Neural progenitor cell (in vitro differentiated cells): Measurements from ENCODE around the gene HMGB4. TPM values are rescaled to one million over a fixed set of nuclear protein-coding genes. Genes with fewer than 3 reads are reported as not detected.

ENCODE experiments used
- DNase-seq: peaks from one replicate; pipeline ENCODE4 v3.0.0-alpha.2; 2016; ENCODE audit warnings: low spot score
- H2AFZ ChIP-seq: fragments of 200-600 bp; sonication (generic); replicated peaks from 2 replicates; pipeline ENCODE4 v1.6.1; 2016; ENCODE audit warnings: antibody characterized with exemption
- H3F3A ChIP-seq: fragments of 200-600 bp; sonication (generic); 2 replicates; pipeline ENCODE4 v1.6.1; 2016; ENCODE audit warnings: antibody characterized with exemption, low read depth
- H3K27ac ChIP-seq: fragments of 200-600 bp; sonication (generic); 2 replicates; pipeline ENCODE4 v1.5.1; 2016; ENCODE audit warnings: mild to moderate bottlenecking
- H3K27me3 ChIP-seq: fragments of 200-600 bp; sonication (generic); 2 replicates; pipeline ENCODE4 v1.6.1; 2016; ENCODE audit warnings: mild to moderate bottlenecking, moderate library complexity
- H3K36me3 ChIP-seq: fragments of 200-600 bp; sonication (generic); 2 replicates; pipeline ENCODE4 v1.5.1; 2016
- H3K4me1 ChIP-seq: fragments of 200-600 bp; sonication (generic); 2 replicates; pipeline ENCODE4 v1.6.1; 2016; ENCODE audit warnings: mixed run types
- H3K4me2 ChIP-seq: fragments of 200-600 bp; sonication (generic); 2 replicates; pipeline ENCODE4 v1.6.1; 2016
- H3K4me3 ChIP-seq: fragments of 200-600 bp; sonication (generic); 2 replicates; pipeline ENCODE4 v1.5.1; 2016
- H3K79me2 ChIP-seq: fragments of 200-600 bp; sonication (generic); 2 replicates; pipeline ENCODE4 v1.6.1; 2016; ENCODE audit warnings: low read depth
- H3K9ac ChIP-seq: fragments of 200-600 bp; sonication (generic); 2 replicates; pipeline ENCODE4 v1.6.1; 2016
- H3K9me3 ChIP-seq: fragments of 200-600 bp; sonication (generic); 2 replicates; pipeline ENCODE4 v1.5.1; 2016; ENCODE audit warnings: low read depth
- H4K20me1 ChIP-seq: fragments of 200-600 bp; sonication (generic); 2 replicates; pipeline ENCODE4 v1.6.1; 2016; ENCODE audit warnings: low read depth
- H3K27ac Mint-ChIP-seq: 3 replicates; pipeline ENCODE4 v1.8.0; 2021; ENCODE audit warnings: mixed read lengths
- H3K27me3 Mint-ChIP-seq: 2 replicates; pipeline ENCODE4 v1.8.0; 2022; ENCODE audit warnings: low read depth, mild to moderate bottlenecking, inconsistent platforms, moderate library complexity, mixed read lengths; ENCODE audit not compliant: insufficient read depth
- H3K36me3 Mint-ChIP-seq: 3 replicates; pipeline ENCODE4 v1.8.0; 2021; ENCODE audit warnings: mixed read lengths
- H3K4me1 Mint-ChIP-seq: 3 replicates; pipeline ENCODE4 v1.8.0; 2021; ENCODE audit warnings: mixed read lengths
- H3K4me3 Mint-ChIP-seq: 3 replicates; pipeline ENCODE4 v1.8.0; 2021; ENCODE audit warnings: mild to moderate bottlenecking, moderate library complexity, mixed read lengths
- H3K9me3 Mint-ChIP-seq: 3 replicates; pipeline ENCODE4 v1.8.0; 2020; ENCODE audit warnings: mixed read lengths
- EZH2 ChIP-seq: fragments of 200-600 bp; sonication (generic); IDR thresholded peaks from 2 replicates; pipeline ENCODE4 v1.6.1; 2017; ENCODE audit warnings: antibody characterized with exemption, mild to moderate bottlenecking, moderate library complexity
- EZH2phosphoT487 ChIP-seq: fragments of 200-600 bp; sonication (generic); IDR thresholded peaks from 2 replicates; pipeline ENCODE4 v1.6.1; 2017; ENCODE audit warnings: antibody characterized with exemption
- total RNA-seq: library from RNA; depleted of rRNA; stranded (reverse); fragments of >200 nt; gene quantifications from 2 replicates; pipeline ENCODE4 v1.2.3, GENCODE V29; 2015; ENCODE audit warnings: low replicate concordance
- TF ChIP-seq, protein P1 (sequence below): fragments of 200-600 bp; sonication (generic); IDR thresholded peaks from 2 replicates; pipeline ENCODE4 v1.5.1; 2017; ENCODE audit warnings: antibody characterized with exemption, mild to moderate bottlenecking

Gene HMGB4
- total RNA-seq, 1 donor from 2014 or later: not detected

DNA sequence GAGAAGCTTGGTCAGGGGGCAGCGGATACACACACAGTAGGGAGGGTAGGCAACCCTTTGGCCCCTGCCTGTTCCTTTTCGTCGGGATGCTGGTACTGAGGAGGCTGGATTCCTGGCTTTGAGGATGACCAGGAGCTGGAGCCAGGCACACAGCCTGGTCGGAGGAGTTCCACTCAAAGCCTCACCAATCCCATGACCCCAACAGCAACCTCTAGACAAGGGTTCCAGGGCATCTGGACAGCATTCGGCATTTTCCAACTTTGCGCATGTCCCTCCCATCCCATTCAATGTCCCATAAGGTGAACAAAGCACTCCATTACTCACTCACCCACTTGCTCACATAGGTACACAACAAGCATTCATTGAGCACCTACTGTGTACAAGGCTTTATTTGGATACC, 42.6 kb upstream of the HMGB4 start:
- H3K9me3 ChIP-seq: no peaks in the 10 kb centered on the region
- H3K9ac ChIP-seq: no peak overlapping the region
- H3K27ac ChIP-seq: no peak overlapping the region
- H3K4me3 ChIP-seq: no peak overlapping the region
- H3K9me3 Mint-ChIP-seq: no peaks in the 10 kb centered on the region
- H3F3A ChIP-seq: no peaks in the 10 kb centered on the region
- no peak overlapping the region for H3K4me3 Mint-ChIP-seq
- H3K4me1 ChIP-seq: no peaks in the 10 kb centered on the region
- H3K36me3 ChIP-seq: no peaks in the 10 kb centered on the region
- no peaks in the 10 kb centered on the region for H3K4me1 Mint-ChIP-seq
- no peaks in the 10 kb centered on the region for H4K20me1 ChIP-seq
- H2AFZ ChIP-seq: no peak overlapping the region
- peaks cover 8% of the 10 kb centered on the region for H3K27me3 Mint-ChIP-seq
- H3K4me2 ChIP-seq: no peak overlapping the region
- no peaks in the 10 kb centered on the region for H3K27me3 ChIP-seq
- H3K27ac Mint-ChIP-seq: no peak overlapping the region
- no peaks in the 10 kb centered on the region for H3K79me2 ChIP-seq
- no peak for TF ChIP-seq EZH2phosphoT487
- no peak for TF ChIP-seq EZH2
- TF ChIP-seq, protein P1, sequence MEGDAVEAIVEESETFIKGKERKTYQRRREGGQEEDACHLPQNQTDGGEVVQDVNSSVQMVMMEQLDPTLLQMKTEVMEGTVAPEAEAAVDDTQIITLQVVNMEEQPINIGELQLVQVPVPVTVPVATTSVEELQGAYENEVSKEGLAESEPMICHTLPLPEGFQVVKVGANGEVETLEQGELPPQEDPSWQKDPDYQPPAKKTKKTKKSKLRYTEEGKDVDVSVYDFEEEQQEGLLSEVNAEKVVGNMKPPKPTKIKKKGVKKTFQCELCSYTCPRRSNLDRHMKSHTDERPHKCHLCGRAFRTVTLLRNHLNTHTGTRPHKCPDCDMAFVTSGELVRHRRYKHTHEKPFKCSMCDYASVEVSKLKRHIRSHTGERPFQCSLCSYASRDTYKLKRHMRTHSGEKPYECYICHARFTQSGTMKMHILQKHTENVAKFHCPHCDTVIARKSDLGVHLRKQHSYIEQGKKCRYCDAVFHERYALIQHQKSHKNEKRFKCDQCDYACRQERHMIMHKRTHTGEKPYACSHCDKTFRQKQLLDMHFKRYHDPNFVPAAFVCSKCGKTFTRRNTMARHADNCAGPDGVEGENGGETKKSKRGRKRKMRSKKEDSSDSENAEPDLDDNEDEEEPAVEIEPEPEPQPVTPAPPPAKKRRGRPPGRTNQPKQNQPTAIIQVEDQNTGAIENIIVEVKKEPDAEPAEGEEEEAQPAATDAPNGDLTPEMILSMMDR: no peak
- no peak for DNase-seq
- peaks cover 2% of the 10 kb centered on the region for H3K36me3 Mint-ChIP-seq

DNA sequence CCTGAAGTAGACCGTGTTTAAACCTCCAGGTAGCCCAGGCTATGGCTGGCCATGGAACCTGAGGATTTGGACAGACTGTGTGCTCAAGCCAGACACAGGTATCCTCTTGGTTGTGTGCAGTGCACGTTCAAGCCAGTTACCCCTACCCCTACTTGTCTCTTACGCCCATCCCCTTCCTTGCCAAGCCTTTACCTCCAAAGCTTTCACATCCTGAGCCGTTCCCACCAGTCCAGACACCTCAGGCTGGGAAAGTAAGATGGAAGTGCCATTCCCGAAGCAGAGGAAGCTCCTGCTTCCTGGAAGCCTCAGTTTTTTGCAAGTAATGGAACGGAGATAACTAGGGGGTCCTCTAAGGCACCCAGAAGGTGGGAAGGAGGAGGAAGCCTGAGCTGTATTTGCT, 41.5 kb upstream of the HMGB4 start:
- Histone ChIP-seq H3K4me3 (no peak overlapping the region), H2AFZ (no peak overlapping the region), H3K79me2 (no peaks in the 10 kb centered on the region), H3K4me2 (no peak overlapping the region), H3K27ac (no peak overlapping the region), H3K27me3 (no peaks in the 10 kb centered on the region), H3K9me3 (no peaks in the 10 kb centered on the region), H3K36me3 (no peaks in the 10 kb centered on the region), H4K20me1 (no peaks in the 10 kb centered on the region), H3K4me1 (no peaks in the 10 kb centered on the region), H3F3A (no peaks in the 10 kb centered on the region), H3K9ac (no peak overlapping the region)
- no peak for TF ChIP-seq EZH2phosphoT487
- TF ChIP-seq, protein P1: no peak
- no peak for TF ChIP-seq EZH2
- no peaks in the 10 kb centered on the region for H3K9me3 Mint-ChIP-seq
- H3K27ac Mint-ChIP-seq: no peak overlapping the region
- H3K36me3 Mint-ChIP-seq: peaks cover 2% of the 10 kb centered on the region
- peaks cover 8% of the 10 kb centered on the region for H3K27me3 Mint-ChIP-seq
- H3K4me3 Mint-ChIP-seq: no peak overlapping the region
- DNase-seq: no peak
- no peaks in the 10 kb centered on the region for H3K4me1 Mint-ChIP-seq

DNA sequence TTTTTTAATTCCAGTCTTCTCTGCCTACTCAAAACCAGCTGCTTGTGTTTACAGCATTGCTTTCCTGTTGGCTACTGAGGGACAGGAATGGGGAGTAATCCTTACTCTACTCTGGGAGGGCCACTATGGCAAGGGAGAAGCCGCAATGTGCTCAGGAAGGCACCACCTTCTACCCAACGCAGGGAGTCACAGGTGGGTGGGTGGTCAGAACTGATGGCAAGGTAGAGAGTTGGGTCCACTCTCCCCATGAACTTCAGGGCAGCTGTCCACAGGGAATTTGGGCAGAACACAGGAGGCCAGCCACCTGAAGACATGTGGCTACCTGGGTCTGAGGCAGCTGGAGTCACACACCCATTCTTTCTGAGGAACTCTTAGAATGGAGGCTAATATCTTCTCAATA, 40.5 kb upstream of the HMGB4 start:
- Histone ChIP-seq H3K4me2 (no peak overlapping the region), H2AFZ (no peak overlapping the region), H3K27me3 (no peaks in the 10 kb centered on the region), H3F3A (no peaks in the 10 kb centered on the region), H3K27ac (no peak overlapping the region), H3K36me3 (no peaks in the 10 kb centered on the region), H3K4me1 (no peaks in the 10 kb centered on the region), H3K9ac (no peak overlapping the region), H3K9me3 (no peaks in the 10 kb centered on the region), H3K4me3 (no peak overlapping the region), H3K79me2 (no peaks in the 10 kb centered on the region), H4K20me1 (no peaks in the 10 kb centered on the region)
- TF ChIP-seq, protein P1: no peak
- TF ChIP-seq EZH2: no peak
- TF ChIP-seq EZH2phosphoT487: no peak
- Mint-ChIP-seq H3K27ac (no peak overlapping the region), H3K4me1 (no peaks in the 10 kb centered on the region), H3K4me3 (no peak overlapping the region), H3K36me3 (peaks cover 2% of the 10 kb centered on the region), H3K9me3 (no peaks in the 10 kb centered on the region), H3K27me3 (peaks cover 8% of the 10 kb centered on the region)
- DNase-seq: no peak

DNA sequence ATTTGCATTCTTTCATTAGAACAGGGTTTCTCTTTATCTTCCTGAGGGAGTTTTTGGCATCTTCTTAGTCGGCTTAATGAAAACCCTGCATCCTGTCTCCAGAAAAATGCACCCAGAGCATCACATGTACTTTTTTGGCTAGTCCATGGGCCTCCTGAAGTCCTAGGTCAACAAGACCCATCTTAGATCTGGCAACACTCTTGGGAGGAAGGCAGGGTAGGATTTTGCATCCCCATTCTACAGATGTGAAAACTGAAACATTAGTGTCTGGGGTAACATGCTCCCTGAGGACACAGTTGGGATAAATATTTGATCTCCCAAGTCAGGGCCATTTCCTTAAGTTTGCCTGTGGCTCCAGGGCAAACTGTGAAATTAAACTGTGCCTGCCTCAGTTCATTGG, 40.0 kb upstream of the HMGB4 start:
- no peak overlapping the region for H3K4me2 ChIP-seq
- TF ChIP-seq, protein P1: no peak
- TF ChIP-seq EZH2phosphoT487 (no peak), EZH2 (no peak)

More for the DNA sequence above, 40.0 kb upstream of the HMGB4 start:
- no peaks in the 10 kb centered on the region for H3K4me1 Mint-ChIP-seq
- Histone ChIP-seq H3K9ac (no peak overlapping the region), H3K9me3 (peaks cover 2% of the 10 kb centered on the region), H3F3A (no peaks in the 10 kb centered on the region), H2AFZ (no peak overlapping the region), H3K27ac (no peak overlapping the region), H4K20me1 (no peaks in the 10 kb centered on the region), H3K36me3 (no peaks in the 10 kb centered on the region), H3K4me3 (no peak overlapping the region), H3K79me2 (no peaks in the 10 kb centered on the region), H3K4me1 (no peaks in the 10 kb centered on the region), H3K27me3 (no peaks in the 10 kb centered on the region)
- H3K27me3 Mint-ChIP-seq: peaks cover 8% of the 10 kb centered on the region
- H3K36me3 Mint-ChIP-seq: peaks cover 2% of the 10 kb centered on the region
- peaks cover 2% of the 10 kb centered on the region for H3K9me3 Mint-ChIP-seq
- no peak overlapping the region for H3K27ac Mint-ChIP-seq
- no peak overlapping the region for H3K4me3 Mint-ChIP-seq
- DNase-seq: no peak
